Upper lobe of left lung (tissue), 4 donors: Measurements from ENCODE around the gene ESYT2.

Experiments
- EP300 ChIP-seq, 4 donors: sonication (generic); formaldehyde crosslinking; IDR thresholded peaks; one replicate each; pipeline ENCODE4 v1.5.1; 2017; ENCODE audit warnings: antibody characterized with exemption in 4 of 4, control low read depth in 2 of 4
- POLR2A ChIP-seq, 4 donors: fragments of 450-650 bp; IDR thresholded peaks; one replicate each; pipeline ENCODE4 v1.5.1; 2016 to 2017; ENCODE audit warnings: antibody characterized with exemption in 4 of 4, mild to moderate bottlenecking in 2 of 4
- POLR2AphosphoS5 ChIP-seq, 2 donors: sonication (generic); formaldehyde crosslinking; IDR thresholded peaks; one replicate each; pipeline ENCODE4 v1.5.1; 2017; ENCODE audit warnings: antibody characterized with exemption in 2 of 2
- TF ChIP-seq, protein P1 (sequence below), 6 experiments: fragments of 450-650 bp in 4 of 6; fragments of 200-600 bp in 2 of 6; sonication (generic) in 2 of 6; IDR thresholded peaks; one replicate each; pipeline ENCODE4 v1.5.1; 2016 to 2019; ENCODE audit warnings: antibody characterized with exemption in 6 of 6

DNA sequence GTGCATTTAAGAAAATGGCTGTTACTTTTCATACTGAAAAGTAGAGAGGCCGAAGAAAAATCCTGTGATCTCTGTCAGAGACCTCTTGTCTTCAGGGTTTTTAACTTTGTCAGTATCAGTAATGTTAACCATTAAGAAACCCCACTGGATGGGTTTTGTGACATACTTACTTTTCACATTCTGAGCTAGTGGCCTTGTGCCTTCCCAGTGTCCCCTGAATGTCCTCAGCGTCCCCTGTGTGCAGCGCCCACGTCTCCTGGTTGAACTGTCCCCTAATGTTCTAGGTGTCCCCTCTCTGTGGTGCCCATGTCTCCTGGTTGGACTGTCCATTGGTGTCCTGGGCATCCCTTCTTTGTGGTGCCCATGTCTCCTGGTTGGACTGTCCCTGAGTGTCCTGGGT is 36.7 kb upstream of the ESYT2 start:
- TF ChIP-seq, protein P1, sequence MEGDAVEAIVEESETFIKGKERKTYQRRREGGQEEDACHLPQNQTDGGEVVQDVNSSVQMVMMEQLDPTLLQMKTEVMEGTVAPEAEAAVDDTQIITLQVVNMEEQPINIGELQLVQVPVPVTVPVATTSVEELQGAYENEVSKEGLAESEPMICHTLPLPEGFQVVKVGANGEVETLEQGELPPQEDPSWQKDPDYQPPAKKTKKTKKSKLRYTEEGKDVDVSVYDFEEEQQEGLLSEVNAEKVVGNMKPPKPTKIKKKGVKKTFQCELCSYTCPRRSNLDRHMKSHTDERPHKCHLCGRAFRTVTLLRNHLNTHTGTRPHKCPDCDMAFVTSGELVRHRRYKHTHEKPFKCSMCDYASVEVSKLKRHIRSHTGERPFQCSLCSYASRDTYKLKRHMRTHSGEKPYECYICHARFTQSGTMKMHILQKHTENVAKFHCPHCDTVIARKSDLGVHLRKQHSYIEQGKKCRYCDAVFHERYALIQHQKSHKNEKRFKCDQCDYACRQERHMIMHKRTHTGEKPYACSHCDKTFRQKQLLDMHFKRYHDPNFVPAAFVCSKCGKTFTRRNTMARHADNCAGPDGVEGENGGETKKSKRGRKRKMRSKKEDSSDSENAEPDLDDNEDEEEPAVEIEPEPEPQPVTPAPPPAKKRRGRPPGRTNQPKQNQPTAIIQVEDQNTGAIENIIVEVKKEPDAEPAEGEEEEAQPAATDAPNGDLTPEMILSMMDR (IDR thresholded peaks at IDR 0.05) = no peak
- no peak for TF ChIP-seq EP300 (IDR thresholded peaks at IDR 0.05)
- no peak for TF ChIP-seq POLR2A (IDR thresholded peaks at IDR 0.05)
- TF ChIP-seq POLR2AphosphoS5 (IDR thresholded peaks at IDR 0.05) = no peak
